ENCODE data around the gene ZNF511. TPM values are rescaled to one million over a fixed set of nuclear protein-coding genes. Genes with fewer than 3 reads are reported as not detected.

ZNF511 gene
- total RNA-seq, 1 donor from 2014 or later = 25.5 TPM

DNA sequence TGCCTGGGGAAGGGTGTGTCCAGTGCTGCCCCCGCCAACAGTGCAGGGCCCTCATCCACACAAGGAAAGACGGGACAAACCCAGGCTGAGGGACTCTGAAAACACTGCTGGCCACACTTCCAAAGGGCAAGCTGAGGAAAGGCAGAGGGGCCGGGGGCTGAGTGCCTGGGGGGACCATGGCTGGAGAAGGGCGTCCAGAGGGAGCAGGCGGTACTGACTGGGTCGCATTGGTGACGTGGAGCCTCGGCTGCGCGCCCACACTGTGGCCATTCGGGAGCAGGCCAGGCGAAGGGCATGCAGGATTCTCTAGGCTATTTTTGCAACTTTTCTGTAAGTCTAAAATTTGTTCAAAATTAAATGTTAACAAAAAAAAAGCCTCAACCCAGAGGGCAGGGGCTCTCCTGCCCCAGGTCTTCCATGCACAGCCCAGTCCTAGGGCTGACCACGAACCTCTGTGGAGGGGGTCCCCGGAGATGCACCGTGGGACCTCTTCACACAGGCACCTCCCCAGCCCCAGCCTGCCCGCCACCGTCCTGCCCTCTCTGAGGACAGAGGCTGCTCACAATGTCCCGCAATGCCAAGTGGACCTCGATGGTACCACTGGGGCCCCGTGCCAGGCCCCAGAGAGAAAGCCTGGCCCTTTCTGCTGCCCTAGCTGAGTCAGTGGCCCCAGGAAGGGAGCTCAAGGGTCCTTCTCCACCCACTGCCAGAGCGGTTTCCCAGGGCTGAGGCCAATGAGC is 42.5 kb upstream of the ZNF511 start:
- Histone ChIP-seq H3K27me3 (ENCODE audit: insufficient read depth, low read length) (peaks cover 2% of the 10 kb centered on the region), H3K36me3 (ENCODE audit: insufficient read depth, low read length) (no peaks in the 10 kb centered on the region), H3K4me1 (ENCODE audit: insufficient read depth, low read length) (peaks cover 3% of the 10 kb centered on the region), H3K4me3 (ENCODE audit: insufficient read depth, low read depth, low read length) (no peak overlapping the region), H3K27ac (ENCODE audit: low read depth, low read length) (no peak overlapping the region), H2AFZ (ENCODE audit: low read depth, low read length) (no peak overlapping the region), H3K9ac (ENCODE audit: low read length) (no peak overlapping the region), H3K4me2 (ENCODE audit: low read length) (no peak overlapping the region), H4K20me1 (ENCODE audit: insufficient read depth, low read length) (no peaks in the 10 kb centered on the region), H3K79me2 (ENCODE audit: insufficient read depth, low read length) (no peaks in the 10 kb centered on the region), H3K9me3 (ENCODE audit: insufficient read depth, low read depth, low read length) (no peaks in the 10 kb centered on the region)
- no peaks in the 10 kb centered on the region for H3K36me3 Mint-ChIP-seq (ENCODE audit: low read depth, unreplicated experiment)
- TF ChIP-seq, protein P1, sequence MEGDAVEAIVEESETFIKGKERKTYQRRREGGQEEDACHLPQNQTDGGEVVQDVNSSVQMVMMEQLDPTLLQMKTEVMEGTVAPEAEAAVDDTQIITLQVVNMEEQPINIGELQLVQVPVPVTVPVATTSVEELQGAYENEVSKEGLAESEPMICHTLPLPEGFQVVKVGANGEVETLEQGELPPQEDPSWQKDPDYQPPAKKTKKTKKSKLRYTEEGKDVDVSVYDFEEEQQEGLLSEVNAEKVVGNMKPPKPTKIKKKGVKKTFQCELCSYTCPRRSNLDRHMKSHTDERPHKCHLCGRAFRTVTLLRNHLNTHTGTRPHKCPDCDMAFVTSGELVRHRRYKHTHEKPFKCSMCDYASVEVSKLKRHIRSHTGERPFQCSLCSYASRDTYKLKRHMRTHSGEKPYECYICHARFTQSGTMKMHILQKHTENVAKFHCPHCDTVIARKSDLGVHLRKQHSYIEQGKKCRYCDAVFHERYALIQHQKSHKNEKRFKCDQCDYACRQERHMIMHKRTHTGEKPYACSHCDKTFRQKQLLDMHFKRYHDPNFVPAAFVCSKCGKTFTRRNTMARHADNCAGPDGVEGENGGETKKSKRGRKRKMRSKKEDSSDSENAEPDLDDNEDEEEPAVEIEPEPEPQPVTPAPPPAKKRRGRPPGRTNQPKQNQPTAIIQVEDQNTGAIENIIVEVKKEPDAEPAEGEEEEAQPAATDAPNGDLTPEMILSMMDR (IDR thresholded peaks at IDR 0.05; ENCODE audit: insufficient read depth, low read depth, low read length) = no peak
- TF ChIP-seq EZH2 (IDR thresholded peaks at IDR 0.05; ENCODE audit: insufficient read depth, low read length) = no peak
- H3K9me3 Mint-ChIP-seq (ENCODE audit: unreplicated experiment) = no peaks in the 10 kb centered on the region
- no peak overlapping the region for H3K4me3 Mint-ChIP-seq (ENCODE audit: unreplicated experiment)
- H3K4me1 Mint-ChIP-seq (ENCODE audit: low read depth, unreplicated experiment) = no peaks in the 10 kb centered on the region
- H3K27me3 Mint-ChIP-seq (ENCODE audit: low read depth, unreplicated experiment) = peaks cover 17% of the 10 kb centered on the region
- H3K27ac Mint-ChIP-seq (ENCODE audit: unreplicated experiment) = no peak overlapping the region
- DNase-seq (ENCODE audit: low read depth) = no peak
- no peak for FAIRE-seq

DNA sequence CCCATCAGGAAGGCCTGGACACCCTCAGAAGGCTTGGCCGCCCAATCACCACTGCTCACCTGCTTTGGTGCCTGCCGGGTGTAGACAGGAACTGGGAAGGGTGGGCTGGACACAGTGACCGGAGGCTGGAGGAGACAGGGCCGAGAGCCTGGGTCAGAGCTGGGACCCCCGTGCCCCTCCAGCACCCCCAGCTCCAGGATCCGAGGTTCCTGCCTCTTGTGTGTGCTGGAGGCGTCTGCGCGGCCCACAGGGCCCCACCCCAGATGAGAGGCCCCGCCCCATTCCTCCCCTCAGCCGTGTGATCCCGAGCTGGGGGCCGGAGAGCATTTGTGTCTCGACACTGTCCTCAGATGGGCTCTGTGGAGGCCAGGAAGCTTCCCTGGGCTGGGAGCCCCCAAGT is 41.4 kb upstream of the ZNF511 start:
- no peak overlapping the region for H3K4me3 Mint-ChIP-seq (ENCODE audit: unreplicated experiment)
- Histone ChIP-seq H3K9ac (ENCODE audit: low read length) (no peak overlapping the region), H3K4me3 (ENCODE audit: insufficient read depth, low read depth, low read length) (no peak overlapping the region), H3K27ac (ENCODE audit: low read depth, low read length) (no peak overlapping the region), H3K36me3 (ENCODE audit: insufficient read depth, low read length) (no peaks in the 10 kb centered on the region), H3K4me2 (ENCODE audit: low read length) (no peak overlapping the region), H3K4me1 (ENCODE audit: insufficient read depth, low read length) (peaks cover under 1% of the 10 kb centered on the region), H4K20me1 (ENCODE audit: insufficient read depth, low read length) (no peaks in the 10 kb centered on the region), H2AFZ (ENCODE audit: low read depth, low read length) (no peak overlapping the region), H3K79me2 (ENCODE audit: insufficient read depth, low read length) (no peaks in the 10 kb centered on the region), H3K27me3 (ENCODE audit: insufficient read depth, low read length) (peaks cover 2% of the 10 kb centered on the region), H3K9me3 (ENCODE audit: insufficient read depth, low read depth, low read length) (no peaks in the 10 kb centered on the region)
- no peaks in the 10 kb centered on the region for H3K9me3 Mint-ChIP-seq (ENCODE audit: unreplicated experiment)
- TF ChIP-seq, protein P1 (IDR thresholded peaks at IDR 0.05; ENCODE audit: insufficient read depth, low read depth, low read length) = no peak
- TF ChIP-seq EZH2 (IDR thresholded peaks at IDR 0.05; ENCODE audit: insufficient read depth, low read length) = no peak
- H3K27me3 Mint-ChIP-seq (ENCODE audit: low read depth, unreplicated experiment) = peaks cover 17% of the 10 kb centered on the region
- FAIRE-seq (no peak), DNase-seq (ENCODE audit: low read depth) (no peak)
- no peaks in the 10 kb centered on the region for H3K4me1 Mint-ChIP-seq (ENCODE audit: low read depth, unreplicated experiment)
- no peaks in the 10 kb centered on the region for H3K36me3 Mint-ChIP-seq (ENCODE audit: low read depth, unreplicated experiment)
- no peak overlapping the region for H3K27ac Mint-ChIP-seq (ENCODE audit: unreplicated experiment)

GRCh38 chr10:133267829-133268228 is 40.9 kb upstream of the ZNF511 start:
- Mint-ChIP-seq H3K4me1 (ENCODE audit: low read depth, unreplicated experiment) (no peaks in the 10 kb centered on the region), H3K9me3 (ENCODE audit: unreplicated experiment) (no peaks in the 10 kb centered on the region), H3K27ac (ENCODE audit: unreplicated experiment) (no peak overlapping the region), H3K27me3 (ENCODE audit: low read depth, unreplicated experiment) (peaks cover 15% of the 10 kb centered on the region), H3K4me3 (ENCODE audit: unreplicated experiment) (no peak overlapping the region), H3K36me3 (ENCODE audit: low read depth, unreplicated experiment) (no peaks in the 10 kb centered on the region)
- no peak overlapping the region for H3K27ac ChIP-seq (ENCODE audit: low read depth, low read length)
- no peaks in the 10 kb centered on the region for H3K9me3 ChIP-seq (ENCODE audit: insufficient read depth, low read depth, low read length)
- no peak for DNase-seq (ENCODE audit: low read depth)
- H3K36me3 ChIP-seq (ENCODE audit: insufficient read depth, low read length) = no peaks in the 10 kb centered on the region
- peaks cover under 1% of the 10 kb centered on the region for H3K27me3 ChIP-seq (ENCODE audit: insufficient read depth, low read length)
- no peak overlapping the region for H3K4me2 ChIP-seq (ENCODE audit: low read length)
- H2AFZ ChIP-seq (ENCODE audit: low read depth, low read length) = no peak overlapping the region
- H3K79me2 ChIP-seq (ENCODE audit: insufficient read depth, low read length) = no peaks in the 10 kb centered on the region
- no peaks in the 10 kb centered on the region for H3K4me1 ChIP-seq (ENCODE audit: insufficient read depth, low read length)
- no peaks in the 10 kb centered on the region for H4K20me1 ChIP-seq (ENCODE audit: insufficient read depth, low read length)
- no peak for FAIRE-seq
- no peak overlapping the region for H3K4me3 ChIP-seq (ENCODE audit: insufficient read depth, low read depth, low read length)
- TF ChIP-seq, protein P1 (IDR thresholded peaks at IDR 0.05; ENCODE audit: insufficient read depth, low read depth, low read length) = no peak
- TF ChIP-seq EZH2 (IDR thresholded peaks at IDR 0.05; ENCODE audit: insufficient read depth, low read length) = no peak
- no peak overlapping the region for H3K9ac ChIP-seq (ENCODE audit: low read length)
